Measurements from ENCODE around the gene YY1AP1. TPM values are rescaled to one million over a fixed set of nuclear protein-coding genes. Genes with fewer than 3 reads are reported as not detected.
"Not testable (repeated sequence)": the region's sequence is repeated elsewhere in the genome, so short reads cannot be mapped to it uniquely, and the experiment has no call there.

YY1AP1 gene
- total and polyA plus RNA-seq, 2 experiments from 2014 or later, result 28.1 to 50.1 TPM

GRCh38 chr1:155680531-155680930 is 8.0 kb downstream of the YY1AP1 start:
- Histone ChIP-seq H3K36me3 (ENCODE audit: low read depth) (peaks cover 38% of the 10 kb centered on the region), H3K4me2 (ENCODE audit: unreplicated experiment) (no peak overlapping the region), H3K9me3 (ENCODE audit: low read depth) (no peaks in the 10 kb centered on the region), H3K4me3 (no peak overlapping the region), H3F3A (ENCODE audit: insufficient read depth) (0 out of 2 replicates have a peak, but pooled peaks cover 8% of the 10 kb centered on the region), H3K27me3 (replicated peaks; ENCODE audit: insufficient read depth) (no peaks in the 10 kb centered on the region), H3K79me2 (ENCODE audit: insufficient read depth) (peaks cover 100% of the 10 kb centered on the region), H3K9me2 (ENCODE audit: insufficient read depth) (no peaks in the 10 kb centered on the region), H3K4me1 (ENCODE audit: insufficient read depth) (0 out of 2 replicates have a peak, but pooled peaks cover 2% of the 10 kb centered on the region), H2AFZ (no peak overlapping the region), H3K9ac (no peak overlapping the region), H3K27ac (no peak overlapping the region), H4K20me1 (ENCODE audit: insufficient read depth) (peaks cover 14% of the 10 kb centered on the region; the same call in 1 of the 2 replicates)
- no peak for DNase-seq
- TF ChIP-seq EZH2phosphoT487 (IDR thresholded peaks at IDR 0.05; ENCODE audit: insufficient read depth, low read depth) (no peak), EZH2 (IDR thresholded peaks at IDR 0.05; ENCODE audit: insufficient read depth, poor library complexity, severe bottlenecking) (no peak)
- in situ Hi-C loops (cut with MboI), result no loop called here
- 71 to 78% methylated on average over 6 of the region's 6 CpGs for whole genome bisulfite sequencing, 2 experiments (ENCODE audit: low coverage in 1 of 2, low lambda C conversion rate in 2 of 2, missing lambda C conversion rate in 2 of 2)

DNA sequence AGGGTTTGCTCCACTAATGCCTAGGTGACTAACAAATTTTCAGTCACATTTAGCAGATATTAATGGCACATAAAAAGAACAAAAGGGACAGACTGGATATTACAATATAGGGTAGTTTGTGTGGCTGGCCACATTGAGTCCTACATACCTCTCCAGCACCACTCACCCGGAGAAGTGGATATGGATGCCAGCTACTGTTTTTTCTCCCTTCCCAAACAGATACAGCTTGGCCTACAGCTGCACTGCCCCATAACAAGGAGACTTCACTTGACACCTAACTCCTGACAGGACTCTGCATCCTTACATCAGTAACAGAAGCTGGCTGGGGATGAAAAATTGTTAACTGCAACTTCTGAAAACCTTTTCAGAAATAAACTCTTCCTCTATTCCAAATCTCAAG is 9.6 kb downstream of the YY1AP1 start:
- H3F3A ChIP-seq (ENCODE audit: insufficient read depth); H3K9ac ChIP-seq; H3K9me3 ChIP-seq (ENCODE audit: low read depth); H3K4me1 ChIP-seq (ENCODE audit: insufficient read depth); H4K20me1 ChIP-seq (ENCODE audit: insufficient read depth); H3K4me2 ChIP-seq (ENCODE audit: unreplicated experiment); H3K9me2 ChIP-seq (ENCODE audit: insufficient read depth); H3K27me3 ChIP-seq (replicated peaks; ENCODE audit: insufficient read depth); in situ Hi-C loops (cut with MboI); H3K4me3 ChIP-seq; DNase-seq; H2AFZ ChIP-seq; H3K27ac ChIP-seq: not testable (repeated sequence)
- Histone ChIP-seq H3K79me2 (ENCODE audit: insufficient read depth) (peaks cover 98% of the 10 kb centered on the region), H3K36me3 (ENCODE audit: low read depth) (peaks cover 47% of the 10 kb centered on the region)
- 33 to 71% methylated on average over 1 of the region's 1 CpG for WGBS, 2 experiments (ENCODE audit: low coverage in 1 of 2, low lambda C conversion rate in 2 of 2, missing lambda C conversion rate in 2 of 2)

DNA sequence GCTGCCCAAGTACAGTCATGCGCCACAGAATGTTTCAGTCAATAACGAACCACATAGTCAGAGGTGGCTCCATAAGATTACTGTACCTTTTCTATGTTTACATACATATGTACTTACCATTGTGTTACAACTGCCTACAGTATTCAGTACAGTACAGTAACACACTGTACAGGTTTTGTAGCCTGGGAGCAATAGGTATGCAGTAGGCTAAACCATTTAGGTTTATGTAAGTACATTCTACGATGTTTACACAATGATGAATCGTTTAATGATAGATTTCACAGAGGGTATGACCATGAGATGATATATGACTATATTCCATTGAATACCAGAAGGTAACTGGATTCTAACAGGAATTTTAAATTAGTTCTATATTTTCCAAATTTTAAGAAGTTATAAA is 10.5 kb downstream of the YY1AP1 start:
- Histone ChIP-seq H3K4me1 (ENCODE audit: insufficient read depth) (no peaks in the 10 kb centered on the region), H3K4me3 (no peak overlapping the region), H2AFZ (no peak overlapping the region), H3K27me3 (replicated peaks; ENCODE audit: insufficient read depth) (no peaks in the 10 kb centered on the region), H3K79me2 (ENCODE audit: insufficient read depth) (peaks cover 93% of the 10 kb centered on the region), H3F3A (ENCODE audit: insufficient read depth) (0 out of 2 replicates have a peak, but pooled peaks cover 8% of the 10 kb centered on the region), H3K4me2 (ENCODE audit: unreplicated experiment) (no peak overlapping the region), H3K27ac (no peak overlapping the region), H3K36me3 (ENCODE audit: low read depth) (peaks cover 52% of the 10 kb centered on the region), H4K20me1 (ENCODE audit: insufficient read depth) (no peaks in the 10 kb centered on the region), H3K9me3 (ENCODE audit: low read depth) (no peaks in the 10 kb centered on the region), H3K9ac (no peak overlapping the region), H3K9me2 (ENCODE audit: insufficient read depth) (no peaks in the 10 kb centered on the region)
- TF ChIP-seq EZH2phosphoT487 (IDR thresholded peaks at IDR 0.05; ENCODE audit: insufficient read depth, low read depth), result no peak
- no peak for TF ChIP-seq EZH2 (IDR thresholded peaks at IDR 0.05; ENCODE audit: insufficient read depth, poor library complexity, severe bottlenecking)
- no peak for DNase-seq
- WGBS, 2 experiments (ENCODE audit: low coverage in 1 of 2, low lambda C conversion rate in 2 of 2, missing lambda C conversion rate in 2 of 2), result 97 to 98% methylated on average over 4 of the region's 4 CpGs
- in situ Hi-C loops (cut with MboI), result no loop called here

GRCh38 chr1:155673003-155673402 is 15.6 kb downstream of the YY1AP1 start:
- H3K27me3 ChIP-seq (replicated peaks; ENCODE audit: insufficient read depth), result no peaks in the 10 kb centered on the region
- H3K36me3 ChIP-seq (ENCODE audit: low read depth), result peaks cover 83% of the 10 kb centered on the region
- H3K4me3 ChIP-seq, result no peak overlapping the region
- H3K27ac ChIP-seq, result no peak overlapping the region
- peaks cover 64% of the 10 kb centered on the region for H3K79me2 ChIP-seq (ENCODE audit: insufficient read depth)
- H3K9me2 ChIP-seq (ENCODE audit: insufficient read depth), result no peaks in the 10 kb centered on the region
- H3K9me3 ChIP-seq (ENCODE audit: low read depth), result no peaks in the 10 kb centered on the region
- 0 out of 2 replicates have a peak, but pooled peaks cover 8% of the 10 kb centered on the region for H3F3A ChIP-seq (ENCODE audit: insufficient read depth)
- in situ Hi-C loops (cut with MboI), result no loop called here
- H2AFZ ChIP-seq, result no peak overlapping the region
- H4K20me1 ChIP-seq (ENCODE audit: insufficient read depth), result no peaks in the 10 kb centered on the region
- no peak overlapping the region for H3K9ac ChIP-seq
- no peak for DNase-seq
- no peaks in the 10 kb centered on the region for H3K4me1 ChIP-seq (ENCODE audit: insufficient read depth)
- H3K4me2 ChIP-seq (ENCODE audit: unreplicated experiment), result no peak overlapping the region
- WGBS, 2 experiments (ENCODE audit: low coverage in 1 of 2, low lambda C conversion rate in 2 of 2, missing lambda C conversion rate in 2 of 2), result 82 to 86% methylated on average over 5 to 6 of the region's 6 CpGs
- TF ChIP-seq EZH2phosphoT487 (IDR thresholded peaks at IDR 0.05; ENCODE audit: insufficient read depth, low read depth) (no peak), EZH2 (IDR thresholded peaks at IDR 0.05; ENCODE audit: insufficient read depth, poor library complexity, severe bottlenecking) (no peak)

DNA sequence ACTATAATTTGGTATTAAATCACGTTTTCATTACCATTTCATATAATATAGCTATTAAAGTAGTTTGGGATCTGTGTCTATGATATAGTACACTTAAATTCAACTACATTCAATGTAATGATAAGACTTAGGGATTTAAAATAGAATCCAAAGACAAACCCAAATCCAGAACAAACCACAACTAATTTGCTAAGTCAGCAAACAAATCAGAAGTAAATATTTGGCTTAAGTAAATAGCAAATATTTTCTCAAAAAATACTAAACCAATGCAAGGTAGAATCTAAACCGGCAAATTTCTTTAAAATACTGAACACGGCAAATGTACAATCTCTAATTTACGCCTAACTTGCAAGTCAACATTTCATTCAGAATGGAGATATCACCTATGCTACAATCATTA is 16.8 kb downstream of the YY1AP1 start:
- no peak overlapping the region for H3K27ac ChIP-seq
- no peak overlapping the region for H3K4me3 ChIP-seq
- H3K9me2 ChIP-seq (ENCODE audit: insufficient read depth), result no peaks in the 10 kb centered on the region
- H3K79me2 ChIP-seq (ENCODE audit: insufficient read depth), result peaks cover 57% of the 10 kb centered on the region
- H3K27me3 ChIP-seq (replicated peaks; ENCODE audit: insufficient read depth), result no peaks in the 10 kb centered on the region
- no peaks in the 10 kb centered on the region for H3K4me1 ChIP-seq (ENCODE audit: insufficient read depth)
- no peak for DNase-seq
- no peaks in the 10 kb centered on the region for H4K20me1 ChIP-seq (ENCODE audit: insufficient read depth)
- TF ChIP-seq EZH2 (IDR thresholded peaks at IDR 0.05; ENCODE audit: insufficient read depth, poor library complexity, severe bottlenecking) (no peak), EZH2phosphoT487 (IDR thresholded peaks at IDR 0.05; ENCODE audit: insufficient read depth, low read depth) (no peak)
- H3K4me2 ChIP-seq (ENCODE audit: unreplicated experiment), result no peak overlapping the region
- WGBS, 2 experiments (ENCODE audit: low coverage in 1 of 2, low lambda C conversion rate in 2 of 2, missing lambda C conversion rate in 2 of 2), result 97 to 99% methylated on average over 4 of the region's 4 CpGs
- no peak overlapping the region for H2AFZ ChIP-seq
- no peak overlapping the region for H3K9ac ChIP-seq
- peaks cover 76% of the 10 kb centered on the region for H3K36me3 ChIP-seq (ENCODE audit: low read depth)
- 0 out of 2 replicates have a peak, but pooled peaks cover 8% of the 10 kb centered on the region for H3F3A ChIP-seq (ENCODE audit: insufficient read depth)
- in situ Hi-C loops (cut with MboI), result no loop called here
- H3K9me3 ChIP-seq (ENCODE audit: low read depth), result no peaks in the 10 kb centered on the region
